Melanocyte of skin (primary cell): ENCODE data around the gene DCP1A. TPM values are rescaled to one million over a fixed set of nuclear protein-coding genes. Genes with fewer than 3 reads are reported as not detected.

ENCODE experiments used
- small RNA-seq, 2 donors: library from RNA; depleted of rRNA; stranded (forward); fragments of <200 nt; gene quantifications; one replicate each; pipeline ENCODE3, GENCODE V24; 2012
- total RNA-seq, 2 donors: library from RNA; depleted of rRNA; stranded (reverse); fragments of >200 nt; gene quantifications; 2 replicates each; pipeline ENCODE4 v1.2.3, GENCODE V29; 2012

DCP1A gene
- total RNA-seq = 10 to 100 TPM; 24.4 to 27.3 TPM

GRCh38 chr3:53347261-53348064 is at the start of gene DCP1A:
Gene DCP1A (minus strand): TSS chr3:53347543. CDS start chr3:53347517, 26 bp downstream.

GRCh38 chr3:53255775-53256703 is 91.3 kb downstream of the DCP1A start, which contains the start of gene TKT:
Gene TKT (minus strand): TSS chr3:53256022. CDS start chr3:53255942, 80 bp downstream.

Small RNA genes lying within 50 kb of the gene (small RNA-seq; reads per million reads assigned to genes)
- gene RF00019 (0 reads per million in 2 donors), gene RF00212 (0 to 0.04 reads per million in 2 donors), gene RF00568 (0 reads per million in 2 donors)

Other genes with a start within 250 kb of the DCP1A start
- 10 to 100 TPM in 1 of 2 donors, 1 to 10 TPM in 1; 10.0 to 11.7 TPM for gene RFT1, start 217.1 kb downstream of the DCP1A start, total RNA-seq
- 10 to 100 TPM in 1 of 2 donors, 1 to 10 TPM in 1; 4.8 to 12.0 TPM for gene PRKCD, start 186.3 kb downstream of the DCP1A start, total RNA-seq
- 100 to 1,000 TPM; 487 to 696 TPM for gene TKT, start 91.5 kb downstream of the DCP1A start, total RNA-seq
- 1 to 10 TPM; 1.7 to 4.8 TPM for gene CACNA1D, start 147.1 kb upstream of the DCP1A start, total RNA-seq